ENCODE results near the gene CSTB. TPM values are rescaled to one million over a fixed set of nuclear protein-coding genes. Genes with fewer than 3 reads are reported as not detected.

CSTB gene
- total RNA-seq, 2 donors from 2014 or later = 13.3 to 34.7 TPM

DNA sequence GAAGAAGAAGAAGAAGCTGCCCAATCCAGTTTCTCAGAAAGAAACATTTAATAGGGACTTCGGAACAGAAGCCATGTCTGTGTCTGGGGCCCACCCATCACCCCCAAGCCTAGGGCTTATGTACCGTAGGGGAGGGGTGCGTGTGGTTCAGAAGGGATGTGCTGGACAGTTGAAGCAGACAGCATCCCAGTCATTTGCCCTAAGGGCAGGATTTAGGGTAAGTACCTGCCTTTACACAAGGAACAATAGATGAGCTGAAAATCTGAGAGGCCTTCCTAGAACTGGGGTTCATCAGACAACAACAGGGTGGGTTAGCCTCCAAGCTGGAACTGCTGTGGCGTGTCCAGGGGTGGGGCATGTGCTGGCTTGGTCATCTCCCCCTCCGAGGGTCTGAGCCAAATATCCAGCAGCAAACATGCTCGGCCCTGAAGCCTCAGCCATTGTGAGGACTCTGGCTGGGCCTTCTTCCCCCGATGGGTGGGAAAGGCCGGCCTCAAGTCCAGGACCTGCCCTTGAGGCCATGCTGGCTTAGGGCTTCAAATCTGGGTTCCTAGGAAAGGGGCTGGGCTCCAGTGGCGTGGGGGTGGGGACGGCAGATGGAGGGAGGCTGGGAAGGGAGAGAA, 12.1 kb downstream of the CSTB start:
- no peak for DNase-seq (ENCODE audit: low spot score)
- intact Hi-C loops (cut with DNase I) = no loop called here
- 81% methylated on average over 10 of the region's 10 CpGs for WGBS
- Histone ChIP-seq H3K4me1 (replicated peaks) (peaks cover 4% of the 10 kb centered on the region), H3K27me3 (replicated peaks; ENCODE audit: insufficient read depth) (no peaks in the 10 kb centered on the region), H3K4me3 (no peak overlapping the region), H3K27ac (no peak overlapping the region), H3K9me3 (no peaks in the 10 kb centered on the region), H3K36me3 (no peaks in the 10 kb centered on the region)
- TF ChIP-seq, protein P1, sequence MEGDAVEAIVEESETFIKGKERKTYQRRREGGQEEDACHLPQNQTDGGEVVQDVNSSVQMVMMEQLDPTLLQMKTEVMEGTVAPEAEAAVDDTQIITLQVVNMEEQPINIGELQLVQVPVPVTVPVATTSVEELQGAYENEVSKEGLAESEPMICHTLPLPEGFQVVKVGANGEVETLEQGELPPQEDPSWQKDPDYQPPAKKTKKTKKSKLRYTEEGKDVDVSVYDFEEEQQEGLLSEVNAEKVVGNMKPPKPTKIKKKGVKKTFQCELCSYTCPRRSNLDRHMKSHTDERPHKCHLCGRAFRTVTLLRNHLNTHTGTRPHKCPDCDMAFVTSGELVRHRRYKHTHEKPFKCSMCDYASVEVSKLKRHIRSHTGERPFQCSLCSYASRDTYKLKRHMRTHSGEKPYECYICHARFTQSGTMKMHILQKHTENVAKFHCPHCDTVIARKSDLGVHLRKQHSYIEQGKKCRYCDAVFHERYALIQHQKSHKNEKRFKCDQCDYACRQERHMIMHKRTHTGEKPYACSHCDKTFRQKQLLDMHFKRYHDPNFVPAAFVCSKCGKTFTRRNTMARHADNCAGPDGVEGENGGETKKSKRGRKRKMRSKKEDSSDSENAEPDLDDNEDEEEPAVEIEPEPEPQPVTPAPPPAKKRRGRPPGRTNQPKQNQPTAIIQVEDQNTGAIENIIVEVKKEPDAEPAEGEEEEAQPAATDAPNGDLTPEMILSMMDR (IDR thresholded peaks at IDR 0.05) = no peak
- no peak for TF ChIP-seq POLR2AphosphoS5 (IDR thresholded peaks at IDR 0.05)
- no peak for TF ChIP-seq POLR2A (IDR thresholded peaks at IDR 0.05)

DNA sequence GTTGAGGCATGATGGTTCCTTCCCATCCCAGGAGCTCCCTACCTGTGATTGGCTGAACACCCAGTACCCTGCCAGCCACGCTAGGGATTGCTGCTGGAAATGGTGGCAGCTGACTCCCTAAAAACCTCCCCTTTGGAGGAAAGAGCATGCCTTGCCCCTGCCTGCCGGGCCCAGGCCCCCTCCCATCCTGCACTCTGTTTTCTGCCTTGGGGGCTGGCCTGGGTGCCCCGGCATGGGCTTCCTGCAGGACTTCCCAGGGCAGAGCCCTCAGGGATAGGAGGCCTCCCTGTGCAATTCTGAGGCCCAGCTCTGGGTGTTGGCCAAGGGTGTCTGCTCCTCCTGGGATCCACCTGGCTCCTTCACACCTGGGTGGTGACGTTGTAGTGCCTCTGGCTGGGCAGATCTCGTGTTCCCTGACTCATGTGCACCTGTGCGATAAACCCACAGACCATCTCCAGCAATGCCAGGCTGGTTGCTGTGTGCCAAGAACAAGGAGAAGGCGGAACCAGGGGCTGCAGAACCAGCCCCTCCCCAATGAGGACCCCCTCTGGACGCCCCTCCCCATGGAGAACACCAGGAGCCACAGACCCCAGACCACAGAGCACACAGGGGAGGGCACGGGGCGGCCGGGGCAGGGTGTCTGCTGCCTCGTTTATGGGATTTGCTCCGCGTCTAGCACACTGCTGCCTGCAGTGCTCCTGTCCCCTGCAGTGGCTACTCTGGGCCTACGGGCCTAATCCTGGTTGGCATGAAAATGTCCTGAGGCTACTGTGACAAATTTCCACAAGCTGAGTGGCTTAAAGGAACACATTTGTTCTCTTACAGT, 13.6 kb downstream of the CSTB start:
- DNase-seq (ENCODE audit: low spot score) = no peak
- Histone ChIP-seq H3K4me1 (replicated peaks) (peaks cover 13% of the 10 kb centered on the region), H3K27me3 (replicated peaks; ENCODE audit: insufficient read depth) (no peaks in the 10 kb centered on the region), H3K36me3 (no peaks in the 10 kb centered on the region), H3K9me3 (no peaks in the 10 kb centered on the region), H3K4me3 (no peak overlapping the region), H3K27ac (no peak overlapping the region)
- WGBS = 90% methylated on average over 15 of the region's 15 CpGs
- TF ChIP-seq, protein P1 (IDR thresholded peaks at IDR 0.05) = no peak
- TF ChIP-seq POLR2A (IDR thresholded peaks at IDR 0.05) (no peak), POLR2AphosphoS5 (IDR thresholded peaks at IDR 0.05) (no peak)
- intact Hi-C loops (cut with DNase I) = no loop called here

DNA sequence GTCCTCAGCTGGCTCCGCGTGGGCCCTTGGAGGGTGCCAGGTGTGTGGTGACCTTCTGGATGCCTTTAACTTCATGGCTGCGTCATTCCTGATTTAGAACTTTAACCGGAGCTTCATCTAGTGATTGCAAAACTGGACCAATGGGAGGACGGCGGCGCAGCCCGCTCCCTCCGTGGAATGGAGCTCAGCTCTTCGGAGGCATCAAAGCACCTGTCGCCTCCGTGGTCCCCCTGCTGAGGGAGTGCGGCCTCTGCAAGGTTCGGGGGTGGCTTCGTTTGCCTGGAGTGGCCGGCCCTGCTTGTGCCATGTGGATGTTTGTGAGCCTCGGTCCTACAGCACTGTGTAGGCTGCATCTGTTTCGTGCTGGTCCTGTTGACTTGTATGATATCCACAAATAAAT, 14.2 kb downstream of the CSTB start:
- no peak for TF ChIP-seq POLR2A (IDR thresholded peaks at IDR 0.05)
- TF ChIP-seq POLR2AphosphoS5 (IDR thresholded peaks at IDR 0.05) = no peak
- TF ChIP-seq, protein P1 (IDR thresholded peaks at IDR 0.05) = no peak
- 95% methylated on average over 18 of the region's 18 CpGs for WGBS
- intact Hi-C loops (cut with DNase I) = no loop called here
- no peak for DNase-seq (ENCODE audit: low spot score)
- Histone ChIP-seq H3K9me3 (no peaks in the 10 kb centered on the region), H3K27ac (no peak overlapping the region), H3K36me3 (no peaks in the 10 kb centered on the region), H3K27me3 (replicated peaks; ENCODE audit: insufficient read depth) (no peaks in the 10 kb centered on the region), H3K4me1 (replicated peaks) (peaks cover 19% of the 10 kb centered on the region), H3K4me3 (no peak overlapping the region)

- H3K27ac ChIP-seq = no peak overlapping the region
- WGBS = 79% methylated on average over 20 of the region's 22 CpGs
- TF ChIP-seq, protein P1 (IDR thresholded peaks at IDR 0.05) = no peak
- TF ChIP-seq POLR2AphosphoS5 (IDR thresholded peaks at IDR 0.05) (no peak), POLR2A (IDR thresholded peaks at IDR 0.05) (no peak)
- H3K36me3 ChIP-seq = peaks cover 0 to 5% of the 10 kb centered on the region in 2 donors
- peaks cover 26% of the 10 kb centered on the region for H3K4me1 ChIP-seq (replicated peaks)
- no peak for DNase-seq (ENCODE audit: low spot score)
- no peaks in the 10 kb centered on the region for H3K27me3 ChIP-seq (replicated peaks; ENCODE audit: insufficient read depth)
- intact Hi-C loops (cut with DNase I) = no loop called here
- H3K4me3 ChIP-seq = no peak overlapping the region
- no peaks in the 10 kb centered on the region for H3K9me3 ChIP-seq
Observed at GRCh38 chr21:43760391-43760958, 15.6 kb downstream of the CSTB start.
